GM18517 (cell line): ENCODE data around the gene PGPEP1.

Experiments used
- ATAC-seq: cut with Tn5 transposase; IDR thresholded peaks from one replicate; pipeline ENCODE4 v1.9.1; 2021; ENCODE audit warnings: mild to moderate bottlenecking, moderate library complexity; ENCODE audit not compliant: unreplicated experiment

Gene PGPEP1

GRCh38 chr19:18340190-18340989, at the start of gene PGPEP1:
TSS of gene PGPEP1 (plus strand) at chr19:18340598. CDS start at chr19:18340682, 84 bp downstream.
- ATAC-seq = no peak

- ATAC-seq = peak; percentile 15
These were observed 49.3 kb upstream of the PGPEP1 start for GRCh38 chr19:18291019-18291524.

GRCh38 chr19:18291590-18292461, 48.6 kb upstream of the PGPEP1 start:
- peak; percentile 35 for ATAC-seq

- no peak for ATAC-seq
These were observed 48.0 kb upstream of the PGPEP1 start for GRCh38 chr19:18292462-18292809.

GRCh38 chr19:18292810-18293641, 47.4 kb upstream of the PGPEP1 start:
- ATAC-seq = no peak

GRCh38 chr19:18293642-18294466, 46.5 kb upstream of the PGPEP1 start:
- ATAC-seq = no peak

- ATAC-seq = no peak
These were observed 45.9 kb upstream of the PGPEP1 start for GRCh38 chr19:18294467-18294864.

- no peak for ATAC-seq
These were observed 45.4 kb upstream of the PGPEP1 start for GRCh38 chr19:18295034-18295451.

GRCh38 chr19:18297308-18297707, 43.1 kb upstream of the PGPEP1 start:
- ATAC-seq = no peak

GRCh38 chr19:18298601-18299000, 41.8 kb upstream of the PGPEP1 start:
- ATAC-seq = no peak

GRCh38 chr19:18299654-18300053, 40.7 kb upstream of the PGPEP1 start:
- ATAC-seq = no peak

GRCh38 chr19:18300930-18301717, 39.3 kb upstream of the PGPEP1 start:
- ATAC-seq = no peak

- ATAC-seq = no peak
These were observed 38.7 kb upstream of the PGPEP1 start for GRCh38 chr19:18301718-18302111.

- ATAC-seq = no peak
These were observed 36.3 kb upstream of the PGPEP1 start for GRCh38 chr19:18304208-18304457.

- ATAC-seq = no peak
These were observed 35.7 kb upstream of the PGPEP1 start for GRCh38 chr19:18304458-18305310.

- ATAC-seq = no peak
These were observed 34.0 kb upstream of the PGPEP1 start for GRCh38 chr19:18306209-18306887.

- no peak for ATAC-seq
These were observed 33.5 kb upstream of the PGPEP1 start for GRCh38 chr19:18306888-18307260.

GRCh38 chr19:18307271-18307681, 33.1 kb upstream of the PGPEP1 start:
- ATAC-seq = no peak
